ENCODE results near the gene ACAP2.

DNA sequence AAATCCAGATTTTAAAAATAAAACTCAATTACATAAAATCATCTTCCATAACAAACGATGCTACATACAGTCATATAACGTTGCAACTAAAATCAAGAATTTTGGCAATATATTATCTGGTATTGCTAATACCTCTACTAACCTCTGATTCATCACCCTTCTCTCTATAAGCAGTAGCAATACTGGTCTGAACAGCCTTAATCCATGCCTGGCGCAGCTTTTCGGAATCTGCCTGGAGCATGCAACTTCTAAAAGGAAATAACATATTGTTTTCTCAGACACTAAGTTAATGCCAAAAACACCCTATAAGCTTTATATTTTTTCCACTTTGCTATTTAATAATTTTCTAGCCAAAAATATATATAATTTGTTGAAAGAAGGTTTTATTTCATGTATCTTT, 136.5 kb downstream of the ACAP2 start:
- TF ChIP-seq, protein P1, sequence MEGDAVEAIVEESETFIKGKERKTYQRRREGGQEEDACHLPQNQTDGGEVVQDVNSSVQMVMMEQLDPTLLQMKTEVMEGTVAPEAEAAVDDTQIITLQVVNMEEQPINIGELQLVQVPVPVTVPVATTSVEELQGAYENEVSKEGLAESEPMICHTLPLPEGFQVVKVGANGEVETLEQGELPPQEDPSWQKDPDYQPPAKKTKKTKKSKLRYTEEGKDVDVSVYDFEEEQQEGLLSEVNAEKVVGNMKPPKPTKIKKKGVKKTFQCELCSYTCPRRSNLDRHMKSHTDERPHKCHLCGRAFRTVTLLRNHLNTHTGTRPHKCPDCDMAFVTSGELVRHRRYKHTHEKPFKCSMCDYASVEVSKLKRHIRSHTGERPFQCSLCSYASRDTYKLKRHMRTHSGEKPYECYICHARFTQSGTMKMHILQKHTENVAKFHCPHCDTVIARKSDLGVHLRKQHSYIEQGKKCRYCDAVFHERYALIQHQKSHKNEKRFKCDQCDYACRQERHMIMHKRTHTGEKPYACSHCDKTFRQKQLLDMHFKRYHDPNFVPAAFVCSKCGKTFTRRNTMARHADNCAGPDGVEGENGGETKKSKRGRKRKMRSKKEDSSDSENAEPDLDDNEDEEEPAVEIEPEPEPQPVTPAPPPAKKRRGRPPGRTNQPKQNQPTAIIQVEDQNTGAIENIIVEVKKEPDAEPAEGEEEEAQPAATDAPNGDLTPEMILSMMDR (IDR thresholded peaks at IDR 0.05) = no peak
- TF ChIP-seq POLR2A (IDR thresholded peaks at IDR 0.05) = no peak
- no peak for TF ChIP-seq EP300 (IDR thresholded peaks at IDR 0.05)

Measured in tibial nerve (tissue), 4 donors.